HG02610 (cell line): ENCODE data around the gene SHC1.
"Not testable (repeated sequence)": the region's sequence is repeated elsewhere in the genome, so short reads cannot be mapped to it uniquely, and the experiment has no call there.

Experiments used
- ATAC-seq: cut with Tn5 transposase; IDR thresholded peaks from one replicate; pipeline ENCODE4 v1.9.1; 2021; ENCODE audit warnings: mild to moderate bottlenecking, moderate library complexity; ENCODE audit not compliant: unreplicated experiment

The SHC1 gene

GRCh38 chr1:154996966-154997701 lies 26.6 kb upstream of the SHC1 start:
- ATAC-seq = no peak

- ATAC-seq = not testable (repeated sequence)
Measured at GRCh38 chr1:154995301-154995983, 24.9 kb upstream of the SHC1 start.

- no peak for ATAC-seq
Measured at GRCh38 chr1:154994591-154994990, 24.0 kb upstream of the SHC1 start.

DNA sequence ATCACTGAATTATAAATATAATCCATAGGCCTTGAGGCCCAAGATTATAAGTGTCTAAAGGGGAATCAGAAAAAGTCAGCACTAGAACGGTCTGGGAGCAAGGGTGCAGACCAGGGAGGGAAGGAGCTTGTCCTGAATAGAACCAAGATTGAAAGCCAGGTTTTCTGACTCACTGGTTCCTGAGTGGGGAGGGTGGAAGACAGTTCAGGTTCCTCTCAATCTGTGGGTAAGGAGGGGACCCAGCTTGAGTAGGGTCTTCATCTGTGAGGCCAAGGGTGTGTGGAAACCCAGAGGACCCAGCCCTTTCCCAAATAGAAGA lies 23.7 kb upstream of the SHC1 start:
- ATAC-seq = no peak

GRCh38 chr1:154993572-154994268 lies 23.2 kb upstream of the SHC1 start, which contains the start of gene LENEP:
LENEP (plus strand) TSS chr1:154993586; CDS start chr1:154993608, 22 bp downstream.
- ATAC-seq = no peak

DNA sequence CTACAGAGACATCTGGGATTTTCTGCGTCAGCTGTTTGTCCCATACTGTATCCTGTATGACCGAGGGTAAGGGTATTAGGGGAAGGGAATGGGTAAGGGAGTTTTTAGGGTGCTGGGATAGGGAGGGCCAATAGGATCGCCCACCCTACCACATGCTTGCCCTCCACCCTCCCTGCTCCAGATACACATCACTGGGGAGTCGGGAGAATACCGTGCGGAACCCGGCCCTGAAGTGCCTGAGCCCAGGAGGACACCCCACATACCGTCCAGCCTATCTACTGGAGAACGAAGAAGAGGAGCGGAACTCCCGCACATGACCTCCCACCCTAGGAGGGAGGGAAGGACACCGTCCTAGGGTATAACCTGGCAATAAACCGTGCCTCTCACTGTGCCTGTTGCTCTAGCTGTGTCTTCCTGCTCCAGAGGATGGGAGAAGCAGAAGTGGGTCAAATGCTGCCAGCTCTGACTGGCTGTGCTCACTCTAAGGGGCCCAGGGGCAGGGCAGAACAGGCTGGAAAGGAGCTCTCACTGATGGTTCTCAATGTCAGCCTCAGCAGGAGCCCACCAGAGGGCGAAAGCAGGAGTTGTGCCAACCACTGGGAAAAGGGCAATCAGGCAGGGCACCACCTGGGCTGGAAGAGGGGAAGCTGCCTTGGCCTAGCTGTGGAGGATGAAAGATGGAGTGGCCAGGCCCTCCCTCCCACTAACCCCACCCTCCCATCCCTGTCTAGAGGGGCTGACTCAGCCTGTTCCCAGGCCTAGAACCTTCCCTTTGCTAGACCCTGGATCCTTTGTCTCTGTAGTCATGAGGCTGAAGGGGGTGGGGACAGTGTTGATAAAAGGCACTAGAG lies 22.4 kb upstream of the SHC1 start:
- ATAC-seq = no peak

DNA sequence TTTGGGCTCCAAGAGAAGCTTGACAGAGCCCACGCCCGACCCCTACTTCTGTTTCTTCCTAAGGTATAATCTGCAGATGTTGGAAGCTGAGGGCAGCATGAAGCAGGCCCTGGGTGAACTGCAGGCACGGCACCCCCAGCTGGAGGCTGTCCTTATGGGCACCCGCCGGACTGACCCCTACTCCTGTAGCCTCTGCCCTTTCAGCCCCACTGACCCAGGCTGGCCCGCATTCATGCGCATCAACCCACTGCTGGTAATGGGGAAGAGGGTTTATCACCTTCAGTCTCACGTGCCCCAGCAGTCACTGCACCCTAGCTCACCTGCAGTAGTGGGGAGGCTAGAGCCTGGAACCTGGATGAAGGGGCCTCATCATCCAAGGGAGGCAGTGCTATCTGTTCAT lies 19.7 kb upstream of the SHC1 start:
- ATAC-seq = no peak

- ATAC-seq = no peak
Measured at GRCh38 chr1:154989195-154989860, 18.8 kb upstream of the SHC1 start.

DNA sequence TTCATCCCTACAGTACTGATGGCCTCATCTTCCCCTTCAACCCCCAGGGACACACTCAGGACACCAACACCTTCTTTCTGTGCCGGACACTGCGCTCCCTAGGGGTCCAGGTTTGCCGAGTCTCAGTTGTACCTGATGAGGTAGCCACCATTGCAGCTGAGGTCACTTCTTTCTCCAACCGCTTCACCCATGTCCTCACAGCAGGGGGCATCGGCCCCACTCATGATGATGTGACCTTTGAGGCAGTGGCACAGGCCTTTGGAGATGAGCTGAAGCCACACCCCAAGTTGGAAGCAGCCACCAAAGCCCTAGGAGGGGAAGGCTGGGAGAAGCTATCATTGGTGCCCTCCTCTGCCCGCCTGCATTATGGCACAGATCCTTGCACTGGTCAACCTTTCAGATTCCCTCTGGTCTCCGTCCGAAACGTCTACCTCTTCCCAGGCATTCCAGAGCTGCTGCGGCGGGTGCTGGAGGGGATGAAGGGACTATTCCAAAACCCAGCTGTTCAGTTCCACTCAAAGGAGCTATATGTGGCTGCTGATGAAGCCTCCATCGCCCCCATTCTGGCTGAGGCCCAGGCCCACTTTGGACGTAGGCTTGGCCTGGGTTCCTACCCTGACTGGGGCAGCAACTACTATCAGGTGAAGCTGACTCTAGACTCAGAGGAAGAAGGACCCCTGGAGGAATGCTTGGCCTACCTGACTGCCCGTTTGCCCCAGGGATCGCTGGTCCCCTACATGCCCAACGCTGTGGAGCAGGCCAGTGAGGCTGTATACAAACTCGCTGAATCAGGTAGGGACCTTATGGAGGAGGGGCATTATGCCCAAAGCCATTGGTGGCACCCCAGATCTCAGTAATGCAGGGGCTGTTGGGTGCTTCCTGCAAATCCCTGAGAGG lies 17.8 kb upstream of the SHC1 start:
- no peak for ATAC-seq

- ATAC-seq = no peak
Measured at GRCh38 chr1:154987326-154987725, 16.8 kb upstream of the SHC1 start.

GRCh38 chr1:154986736-154987135 lies 16.2 kb upstream of the SHC1 start:
- not testable (repeated sequence) for ATAC-seq

- ATAC-seq = no peak
Measured at GRCh38 chr1:154983776-154984466, 13.4 kb upstream of the SHC1 start.

GRCh38 chr1:154982897-154983648 lies 12.5 kb upstream of the SHC1 start, which contains the start of gene FLAD1:
FLAD1 (plus strand) TSS chr1:154983344; CDS start chr1:154983695, 351 bp downstream.
- ATAC-seq = peak; percentile 99

DNA sequence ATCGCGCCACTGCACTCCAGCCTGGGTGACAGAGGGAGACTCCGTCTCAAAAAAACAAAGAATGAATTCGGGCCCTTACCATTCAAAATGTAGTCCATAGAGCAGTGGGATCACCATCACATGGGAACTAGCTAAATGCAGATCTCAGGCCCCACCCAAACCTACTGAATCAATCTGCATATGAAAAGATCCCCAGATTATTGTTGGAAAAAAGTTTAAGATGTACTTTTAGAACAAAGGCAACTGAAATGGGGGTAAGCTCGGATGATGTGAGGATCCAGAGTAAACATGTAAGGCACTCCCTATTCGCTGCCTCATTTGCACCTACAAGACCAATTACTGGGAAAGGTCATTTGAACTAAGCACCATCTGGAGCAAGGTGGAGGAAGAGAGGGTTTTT lies 11.8 kb upstream of the SHC1 start:
- ATAC-seq = no peak

- no peak for ATAC-seq
Measured at GRCh38 chr1:154978360-154978759, 7.8 kb upstream of the SHC1 start.

DNA sequence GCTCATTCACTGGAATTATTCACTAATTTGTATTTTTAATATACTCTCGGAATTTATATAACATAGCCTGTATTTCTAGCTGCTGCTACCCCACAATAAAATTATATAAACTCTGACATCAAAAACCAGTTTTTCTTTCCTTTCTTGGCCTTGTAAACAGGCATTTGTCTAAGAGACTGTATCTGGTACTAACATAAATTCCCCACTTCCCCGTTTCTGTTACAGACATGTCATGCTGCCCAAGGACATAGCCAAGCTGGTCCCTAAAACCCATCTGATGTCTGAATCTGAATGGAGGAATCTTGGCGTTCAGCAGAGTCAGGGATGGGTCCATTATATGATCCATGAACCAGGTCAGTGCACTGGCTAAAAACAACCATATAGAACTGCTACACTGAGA lies 7.2 kb upstream of the SHC1 start:
- not testable (repeated sequence) for ATAC-seq

DNA sequence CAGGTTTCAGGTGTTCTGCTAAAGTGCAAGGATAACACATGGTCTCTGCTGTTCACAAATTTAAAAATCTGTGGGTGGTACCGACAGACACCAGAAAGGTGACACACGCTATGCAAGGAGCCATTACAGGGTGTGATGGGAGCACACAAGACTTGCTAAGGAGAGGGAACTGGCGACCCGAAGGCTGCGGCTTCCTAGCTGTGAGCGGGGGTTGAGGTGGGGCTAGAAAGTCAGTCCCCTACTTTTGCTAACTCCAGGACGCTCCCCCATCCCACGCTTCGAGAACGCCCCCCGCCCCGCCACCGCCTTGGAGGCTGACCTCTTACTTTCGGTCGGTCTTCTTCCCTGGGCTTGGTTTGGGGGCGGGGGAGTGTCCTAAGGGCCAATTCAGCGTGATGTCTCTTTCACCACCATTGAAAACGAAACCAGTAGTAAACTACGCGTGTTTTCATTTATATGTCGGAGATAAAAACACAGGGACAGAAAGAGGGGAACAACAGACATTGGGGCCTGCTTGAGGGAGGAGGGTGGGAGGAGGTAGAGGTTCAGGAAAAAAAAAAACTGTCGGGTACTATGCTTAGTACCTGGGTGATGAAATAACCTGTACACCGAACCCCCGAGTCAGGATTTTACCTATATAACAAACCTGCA lies 5.0 kb upstream of the SHC1 start:
- no peak for ATAC-seq
